Upper lobe of left lung (tissue), 4 donors: ENCODE data around the gene FLT1.

Experiments used
- POLR2A ChIP-seq, 4 donors: fragments of 450-650 bp; IDR thresholded peaks; one replicate each; pipeline ENCODE4 v1.5.1; 2016 to 2017; ENCODE audit warnings: antibody characterized with exemption in 4 of 4, mild to moderate bottlenecking in 2 of 4
- TF ChIP-seq, protein P1 (sequence below), 6 experiments: fragments of 450-650 bp in 4 of 6; fragments of 200-600 bp in 2 of 6; sonication (generic) in 2 of 6; IDR thresholded peaks; one replicate each; pipeline ENCODE4 v1.5.1; 2016 to 2019; ENCODE audit warnings: antibody characterized with exemption in 6 of 6

DNA sequence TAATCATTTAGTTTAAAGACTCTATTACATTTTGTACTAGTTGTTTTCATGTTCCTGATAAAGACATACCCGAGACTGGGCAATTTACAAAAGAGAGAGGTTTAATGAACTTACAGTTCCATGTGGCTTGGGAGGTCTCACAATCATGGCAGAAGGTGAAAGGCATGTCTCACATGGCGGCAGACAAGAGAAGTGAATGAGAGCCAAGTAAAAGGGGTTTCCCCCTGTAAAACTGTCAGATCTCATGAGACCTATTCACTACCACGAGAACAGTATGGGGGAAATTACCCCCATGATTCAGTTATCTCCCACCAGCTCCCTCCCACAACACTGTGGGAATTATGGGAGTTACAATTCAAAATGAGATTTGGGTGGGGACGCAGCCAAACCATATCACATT, 227.4 kb downstream of the FLT1 start:
- TF ChIP-seq POLR2A (IDR thresholded peaks at IDR 0.05) = no peak
- TF ChIP-seq, protein P1, sequence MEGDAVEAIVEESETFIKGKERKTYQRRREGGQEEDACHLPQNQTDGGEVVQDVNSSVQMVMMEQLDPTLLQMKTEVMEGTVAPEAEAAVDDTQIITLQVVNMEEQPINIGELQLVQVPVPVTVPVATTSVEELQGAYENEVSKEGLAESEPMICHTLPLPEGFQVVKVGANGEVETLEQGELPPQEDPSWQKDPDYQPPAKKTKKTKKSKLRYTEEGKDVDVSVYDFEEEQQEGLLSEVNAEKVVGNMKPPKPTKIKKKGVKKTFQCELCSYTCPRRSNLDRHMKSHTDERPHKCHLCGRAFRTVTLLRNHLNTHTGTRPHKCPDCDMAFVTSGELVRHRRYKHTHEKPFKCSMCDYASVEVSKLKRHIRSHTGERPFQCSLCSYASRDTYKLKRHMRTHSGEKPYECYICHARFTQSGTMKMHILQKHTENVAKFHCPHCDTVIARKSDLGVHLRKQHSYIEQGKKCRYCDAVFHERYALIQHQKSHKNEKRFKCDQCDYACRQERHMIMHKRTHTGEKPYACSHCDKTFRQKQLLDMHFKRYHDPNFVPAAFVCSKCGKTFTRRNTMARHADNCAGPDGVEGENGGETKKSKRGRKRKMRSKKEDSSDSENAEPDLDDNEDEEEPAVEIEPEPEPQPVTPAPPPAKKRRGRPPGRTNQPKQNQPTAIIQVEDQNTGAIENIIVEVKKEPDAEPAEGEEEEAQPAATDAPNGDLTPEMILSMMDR (IDR thresholded peaks at IDR 0.05) = no peak
